ENCODE measurements around the gene C20orf204.
"Not testable (repeated sequence)": the region's sequence is repeated elsewhere in the genome, so short reads cannot be mapped to it uniquely, and the experiment has no call there.

The C20orf204 gene

DNA sequence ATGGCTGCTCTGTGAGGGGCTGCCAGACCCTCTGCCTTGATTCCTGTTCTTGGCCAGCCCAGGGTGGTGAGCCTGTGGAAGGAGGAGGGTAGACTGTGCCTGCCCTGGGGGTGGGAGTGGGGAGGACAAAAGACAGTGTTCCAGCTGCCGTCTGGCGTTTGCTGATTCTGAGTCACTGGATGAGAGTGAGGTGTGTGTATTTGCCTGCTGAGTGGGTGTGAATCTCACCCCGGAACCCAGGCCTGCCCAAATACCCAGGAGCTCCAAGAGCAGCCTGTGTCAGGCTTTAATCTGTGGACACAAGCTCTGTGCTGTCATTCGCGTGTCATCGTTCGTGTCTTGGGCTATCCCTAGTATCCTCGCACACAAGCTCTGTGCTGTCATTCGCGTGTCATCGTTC lies 50.8 kb downstream of the C20orf204 start:
- DNase-seq, result no peak

- DNase-seq, result not testable (repeated sequence)
Measured at GRCh38 chr20:64087226-64087825, 51.3 kb downstream of the C20orf204 start.

DNA sequence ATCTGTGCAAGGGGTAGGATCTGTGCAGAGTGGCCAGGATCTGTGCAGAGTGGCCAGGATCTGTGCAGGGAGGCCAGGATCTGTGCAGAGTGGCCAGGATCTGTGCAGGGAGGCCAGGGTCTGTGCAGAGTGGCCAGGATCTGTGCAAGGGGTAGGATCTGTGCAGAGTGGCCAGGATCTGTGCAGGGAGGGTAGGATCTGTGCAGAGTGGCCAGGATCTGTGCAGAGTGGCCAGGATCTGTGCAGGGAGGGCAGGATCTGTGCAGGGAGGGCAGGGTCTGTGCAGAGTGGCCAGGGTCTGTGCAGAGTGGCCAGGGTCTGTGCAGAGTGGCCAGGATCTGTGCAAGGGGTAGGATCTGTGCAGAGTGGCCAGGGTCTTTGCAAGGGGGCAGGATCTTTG lies 52.6 kb downstream of the C20orf204 start:
- DNase-seq, result not testable (repeated sequence)

All from midbrain (tissue), 1 donor.